GM12878 (cell line): Measurements from ENCODE around the gene PIK3R2. TPM values are rescaled to one million over a fixed set of nuclear protein-coding genes. Genes with fewer than 3 reads are reported as not detected.

Experiments
- ATAC-seq: fragments of 200-7000 bp; cut with Tn5 transposase; 3 replicates; pipeline ENCODE4 v1.9.1; 2020; ENCODE audit warnings: mild to moderate bottlenecking, moderate library complexity
- BruUV-seq: library from RNA; stranded (reverse); fragments of 400-500 nt; replicated peaks from 2 replicates; lab custom pipeline; 2021; lab: Mats Ljungman, UMichigan
- CTCF ChIA-PET: fragments of 300-600 bp; sonication (Branson Sonifier 250); formaldehyde crosslinking; extraction: SDS; loops from one replicate; lab custom pipeline; 2021; ENCODE audit warnings: inconsistent platforms; lab: Yijun Ruan, JAX
- POLR2A ChIA-PET: fragments of 350-600 bp; formaldehyde crosslinking; extraction: SDS; loops from one replicate; lab custom pipeline; 2021; ENCODE audit warnings: inconsistent platforms; lab: Charles Lee
- RAD21 ChIA-PET: fragments of 300-600 bp; sonication (Branson Sonifier 250); formaldehyde crosslinking; loops from one replicate; lab custom pipeline; 2023; ENCODE audit warnings: antibody characterized with exemption; ENCODE audit not compliant: unreplicated experiment; lab: Charles Lee
- SMC1A ChIA-PET: fragments of 300-600 bp; sonication (Branson Sonifier 250); formaldehyde crosslinking; loops from one replicate; lab custom pipeline; 2023; ENCODE audit not compliant: unreplicated experiment, uncharacterized antibody; lab: Charles Lee
- DNase-seq: peaks from one replicate; pipeline ENCODE4 v3.0.0-alpha.2; 2011; ENCODE audit warnings: low read depth, low spot score
- FAIRE-seq: peaks from 3 replicates; lab custom pipeline; 2011; peaks lifted over from hg19 to GRCh38; lab: Jason Lieb, UNC
- H2AFZ ChIP-seq: 2 replicates; pipeline ENCODE4 v1.6.0; 2011; ENCODE audit warnings: low read depth, low read length, control low read depth; ENCODE audit not compliant: control insufficient read depth
- H3K27ac ChIP-seq: 2 replicates; pipeline ENCODE4 v1.5.1; 2011; ENCODE audit warnings: control low read depth; ENCODE audit not compliant: control insufficient read depth, insufficient read depth
- H3K27me3 ChIP-seq, 2 experiments: replicated peaks in 1 of 2; 2 replicates each; pipeline versions ENCODE4 v1.6.0 to v1.6.1; 2011; ENCODE audit warnings: low read length in 1 of 2; ENCODE audit not compliant: control insufficient read depth in 2 of 2, insufficient read depth in 2 of 2
- H3K36me3 ChIP-seq, 2 experiments: 2 replicates each; pipeline ENCODE4 v1.5.1; 2011; ENCODE audit warnings: low read length in 1 of 2; ENCODE audit not compliant: control insufficient read depth in 2 of 2, insufficient read depth in 2 of 2
- H3K4me1 ChIP-seq: 2 replicates; pipeline ENCODE4 v1.6.1; 2011; ENCODE audit warnings: mild to moderate bottlenecking, low read length, moderate library complexity, mixed read lengths; ENCODE audit not compliant: control insufficient read depth, insufficient read depth
- H3K4me2 ChIP-seq: 2 replicates; pipeline ENCODE4 v1.6.0; 2011; ENCODE audit warnings: control low read depth; ENCODE audit not compliant: control insufficient read depth, insufficient read depth
- H3K4me3 ChIP-seq: fragments of 200-600 bp; sonication (generic); 2 replicates; pipeline ENCODE4 v1.5.1; 2016
- H3K79me2 ChIP-seq: 2 replicates; pipeline ENCODE4 v1.6.0; 2011; ENCODE audit warnings: low read length; ENCODE audit not compliant: control insufficient read depth, insufficient read depth
- H3K9ac ChIP-seq: 2 replicates; pipeline ENCODE4 v1.8.0; 2011; ENCODE audit warnings: low read length, control low read depth, mixed read lengths; ENCODE audit not compliant: control insufficient read depth, insufficient read depth
- H3K9me3 ChIP-seq: replicated peaks from 3 replicates; pipeline ENCODE4 v1.5.1; 2011; ENCODE audit warnings: mild to moderate bottlenecking, low read length; ENCODE audit not compliant: control insufficient read depth, insufficient read depth
- H4K20me1 ChIP-seq: 2 replicates; pipeline ENCODE4 v1.6.0; 2011; ENCODE audit not compliant: control insufficient read depth, insufficient read depth
- NR2C1 ChIP-seq: fragments of 450-650 bp; IDR thresholded peaks from 2 replicates; pipeline ENCODE4 v1.6.1; 2017; ENCODE audit warnings: antibody characterized with exemption, mild to moderate bottlenecking, moderate library complexity
- SMARCA5 ChIP-seq: fragments of 450-650 bp; IDR thresholded peaks from 2 replicates; pipeline ENCODE4 v1.6.1; 2017; ENCODE audit warnings: mild to moderate bottlenecking
- WRNIP1 ChIP-seq: IDR thresholded peaks from 2 replicates; pipeline ENCODE4 v1.6.1; 2011; ENCODE audit warnings: low read depth, low read length, improper control_type of control experiment, borderline replicate concordance
- ZNF217 ChIP-seq: fragments of 450-650 bp; IDR thresholded peaks from 2 replicates; pipeline ENCODE4 v1.6.1; 2017; ENCODE audit warnings: antibody characterized with exemption, mild to moderate bottlenecking
- WGBS: methylation state at CpG from one replicate; pipeline ENCODE4 v1.1.6; 2016; ENCODE audit warnings: low lambda C conversion rate; ENCODE audit not compliant: insufficient replicate concordance, insufficient coverage; ENCODE audit errors: missing lambda C conversion rate; 5-methylcytosine and 5-hydroxymethylcytosine counted together
- in situ Hi-C: fragments of 300-500 bp; cut with MboI; formaldehyde crosslinking; loops from 9 replicates; pipeline ENCODE4 v1.14.3; 2018; ENCODE audit warnings: mixed read lengths
- intact Hi-C: fragments of 100-400 bp; cut with micrococcal nuclease; formaldehyde crosslinking; loops from one replicate; pipeline ENCODE4 v1.14.2; 2022; ENCODE audit not compliant: unreplicated experiment
- polyA plus RNA-seq, 11 experiments: library from polyadenylated mRNA; depleted of rRNA in 4 of 11; unstranded in 6 of 11; stranded (reverse) in 5 of 11; fragments of >200 nt; fragmentation: Nextera tagmentation in 4 of 11; fragmentation: Illumina TruSeq in 1 of 11; extraction: Ambion mirVana in 4 of 11; extraction: Trizol in 1 of 11; gene quantifications; 1 replicate in 1 of 11; 2 replicates in 10 of 11; pipeline versions ENCODE4 v1.2.1 to v1.2.3, GENCODE V29; 2011 to 2016; ENCODE audit warnings: inconsistent platforms in 2 of 11, missing spikeins in 2 of 11, low read depth in 1 of 11
- total RNA-seq, 4 experiments: library from RNA; depleted of rRNA in 3 of 4; stranded (reverse); fragments of >200 nt in 3 of 4; fragmentation: Illumina TruSeq in 1 of 4; extraction: Trizol in 1 of 4; gene quantifications; 2 replicates each; pipeline versions ENCODE4 v1.2.1 to v1.2.3, GENCODE V29; 2013 to 2021

PIK3R2 gene
- total and polyA plus RNA-seq, 10 of the 15 experiments (the other 5 are each of a cell fraction or from before 2014, with no cell fraction given): 0.26 to 22.6 (median 2.5) TPM

GRCh38 chr19:18118420-18119012 is 34.4 kb upstream of the PIK3R2 start:
- no TSS peak for BruUV-seq
- Histone ChIP-seq H3K4me2 (peak overlapping the region; percentile 99), H3K27me3 (no peaks in the 10 kb centered on the region), H3K36me3 (peaks cover 19 to 20% of the 10 kb centered on the region in 2 experiments), H2AFZ (no peak overlapping the region), H3K27ac (peak overlapping the region; percentile 63), H3K9me3 (no peaks in the 10 kb centered on the region), H3K4me1 (peaks cover 24% of the 10 kb centered on the region), H3K4me3 (peak overlapping the region; percentile 88), H4K20me1 (no peaks in the 10 kb centered on the region; the same call in 1 of the 2 replicates), H3K79me2 (peaks cover 21% of the 10 kb centered on the region), H3K9ac (peak overlapping the region; percentile 73)
- ChIA-PET SMC1A (interaction anchor here (1.0 to 1.6 kb wide), 5 partner anchors 27 to 74 kb away, joined by 3 to 4 read pairs (median 3); partner anchors contain the start of genes IL12RB1 and MPV17L2), CTCF (interaction anchor here (0.6 to 2.1 kb wide), 8 partner anchors 9 to 210 kb away, joined by 3 to 9 read pairs (median 4); partner anchors contain the start of gene PIK3R2), POLR2A (interaction anchor here (0.5 to 2.8 kb wide), 8 partner anchors 14 to 161 kb away, joined by 3 to 8 read pairs (median 4); partner anchors contain the start of gene MAST3), RAD21 (interaction anchor here (0.9 to 1.9 kb wide), 5 partner anchors 32 to 60 kb away, joined by 3 to 7 read pairs (median 5); partner anchors contain the start of genes IL12RB1 and PIK3R2)
- 3% methylated on average over 14 of the region's 14 CpGs for WGBS
- intact Hi-C loops (no loop called here), in situ Hi-C loops (no loop called here)
- DNase-seq (no peak), ATAC-seq (no peak), FAIRE-seq (no peak)
- TF ChIP-seq NR2C1: no peak
- 0 out of 2 replicates have a peak, but pooled peaks have one; percentile 26 for TF ChIP-seq ZNF217
- TF ChIP-seq SMARCA5: 0 out of 2 replicates have a peak, but pooled peaks have one; percentile 57
- TF ChIP-seq WRNIP1: no peak
